ENCODE results near the gene DCC. TPM values are rescaled to one million over a fixed set of nuclear protein-coding genes. Genes with fewer than 3 reads are reported as not detected.

Gene DCC
- total and polyA plus RNA-seq, 2 of the 8 experiments (the other 6 are each of a cell fraction or from before 2014, with no cell fraction given): 0.14 to 1.4 TPM

GRCh38 chr18:52991246-52991645, 651.2 kb downstream of the DCC start:
- ChIA-PET CTCF (ENCODE audit: partially characterized antibody) (interaction anchor here (0.8 to 1.8 kb wide), 7 partner anchors 11 to 956 kb away, joined by 3 to 7 read pairs (median 3); no protein-coding TSS in a partner anchor), POLR2A (ENCODE audit: partially characterized antibody) (no interaction called here)

More at GRCh38 chr18:52991246-52991645, 651.2 kb downstream of the DCC start:
- no peaks in the 10 kb centered on the region for H3K27me3 ChIP-seq (replicated peaks in 1 of 4; ENCODE audit: control insufficient read depth in 3 of 4, extremely low read depth in 1 of 4, insufficient read depth in 3 of 4, low read length in 3 of 4)
- H3K4me1 ChIP-seq (replicated peaks in 1 of 4; ENCODE audit: control insufficient read depth in 3 of 4, insufficient read depth in 4 of 4, low read length in 3 of 4): no peaks in the 10 kb centered on the region
- no peak overlapping the region for H3K14ac ChIP-seq (ENCODE audit: insufficient read length)
- H3K9me3 ChIP-seq (ENCODE audit: insufficient read depth in 2 of 2, low read depth in 1 of 2, low read length in 1 of 2): no peaks in the 10 kb centered on the region
- no peak overlapping the region for H3K9ac ChIP-seq (replicated peaks in 1 of 4; ENCODE audit: extremely low read depth in 1 of 4, low read depth in 3 of 4, low read length in 3 of 4)
- H3K36me3 ChIP-seq (ENCODE audit: control insufficient read depth in 2 of 4, insufficient read depth in 4 of 4, low read length in 3 of 4): no peaks in the 10 kb centered on the region
- H3K4me2 ChIP-seq (ENCODE audit: insufficient read depth in 1 of 2, low read depth in 2 of 2, low read length in 2 of 2): no peak overlapping the region
- H4K8ac ChIP-seq (ENCODE audit: extremely low read depth, insufficient read depth, low read length): no peak overlapping the region
- H3K27ac ChIP-seq (ENCODE audit: low read depth, low read length): no peak overlapping the region
- H3K56ac ChIP-seq (replicated peaks; ENCODE audit: insufficient read length, low read depth, low read length): no peak overlapping the region
- H4K20me1 ChIP-seq (replicated peaks in 1 of 2; ENCODE audit: control insufficient read depth in 1 of 2, insufficient read depth in 2 of 2, low read length in 2 of 2): no peaks in the 10 kb centered on the region
- no peak overlapping the region for H2BK120ac ChIP-seq (replicated peaks; ENCODE audit: low read depth, low read length)
- no peak overlapping the region for H2BK15ac ChIP-seq (ENCODE audit: low read length)
- no peak overlapping the region for H2BK5ac ChIP-seq (ENCODE audit: low read depth, low read length)
- H3K79me1 ChIP-seq (ENCODE audit: low read depth, low read length): no peaks in the 10 kb centered on the region
- H2BK20ac ChIP-seq (ENCODE audit: low read length): no peak overlapping the region
- H3K23ac ChIP-seq (ENCODE audit: insufficient read length): no peak overlapping the region
- H4K5ac ChIP-seq (ENCODE audit: insufficient read length, low read depth, low read length): no peak overlapping the region
- no peak overlapping the region for H2AK5ac ChIP-seq (ENCODE audit: low read depth, low read length)
- no peak for TF ChIP-seq NRF1 (IDR thresholded peaks at IDR 0.05; ENCODE audit: low read depth, low read length)
- TF ChIP-seq SP4 (IDR thresholded peaks at IDR 0.05; ENCODE audit: low read length): no peak
- TF ChIP-seq, protein P1, sequence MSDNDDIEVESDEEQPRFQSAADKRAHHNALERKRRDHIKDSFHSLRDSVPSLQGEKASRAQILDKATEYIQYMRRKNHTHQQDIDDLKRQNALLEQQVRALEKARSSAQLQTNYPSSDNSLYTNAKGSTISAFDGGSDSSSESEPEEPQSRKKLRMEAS (IDR thresholded peaks at IDR 0.05): no peak
- TF ChIP-seq CBX8 (IDR thresholded peaks at IDR 0.05; ENCODE audit: borderline replicate concordance, low read depth, low read length): no peak
- TF ChIP-seq TAF7 (optimal IDR thresholded peaks at IDR 0.05; ENCODE audit: borderline replicate concordance, low read depth, low read length): no peak
- TF ChIP-seq CTBP2 (IDR thresholded peaks at IDR 0.05; ENCODE audit: borderline replicate concordance, insufficient read depth, insufficient read length, low read length): no peak
- TF ChIP-seq SP2 (IDR thresholded peaks at IDR 0.05; ENCODE audit: low read length): no peak
- TF ChIP-seq POU5F1 (IDR thresholded peaks at IDR 0.05; ENCODE audit: low read depth, low read length): no peak
- no peak for TF ChIP-seq RBBP5 (IDR thresholded peaks at IDR 0.05; ENCODE audit: borderline replicate concordance, low read depth, low read length)
- H3K18ac ChIP-seq (ENCODE audit: extremely low read depth, low read length): no peak overlapping the region
- H3K4me3 ChIP-seq (ENCODE audit: extremely low read depth in 1 of 4, insufficient read depth in 2 of 4, low read depth in 3 of 4, low read length in 4 of 4): no peak overlapping the region
- FAIRE-seq: no peak
- H3K4ac ChIP-seq (replicated peaks; ENCODE audit: insufficient read length, low read depth, low read length): no peak overlapping the region
- H3K79me2 ChIP-seq (ENCODE audit: control insufficient read depth in 1 of 2, insufficient read depth in 2 of 2, low read length in 2 of 2): no peaks in the 10 kb centered on the region
- no peaks in the 10 kb centered on the region for H3K23me2 ChIP-seq (ENCODE audit: low read depth, low read length)
- 100% methylated on average over 1 of the region's 1 CpG; no CpG with 5 or more reads in 1 of the 2 experiments for WGBS, 2 experiments (ENCODE audit: extremely low coverage in 1 of 2, insufficient coverage in 1 of 2, insufficient read length in 1 of 2, insufficient replicate concordance in 2 of 2, low coverage in 1 of 2, low lambda C conversion rate in 2 of 2, missing lambda C conversion rate in 1 of 2)
- H2AFZ ChIP-seq (ENCODE audit: low read length): no peak overlapping the region
- DNase-seq (ENCODE audit: low read depth in 1 of 2, low spot score in 2 of 2): no peak
- no peak overlapping the region for H2BK12ac ChIP-seq (ENCODE audit: low read depth, low read length)
- no peak overlapping the region for H4K91ac ChIP-seq (replicated peaks; ENCODE audit: insufficient read length, low read length)

Measured in H1 (cell line).